Stimulated activated CD8-positive, alpha-beta memory T cell treated with anti-CD3 and anti-CD28 coated beads, Interleukin-7, amount 100 ng/mL, for 4 hours (primary cell): ENCODE data around the gene MROH7.

Experiments used
- DNase-seq, 2 donors: peaks; one replicate each; pipeline ENCODE4 v3.0.0-alpha.2; 2020; ENCODE audit warnings: low read depth in 2 of 2

MROH7 gene

DNA sequence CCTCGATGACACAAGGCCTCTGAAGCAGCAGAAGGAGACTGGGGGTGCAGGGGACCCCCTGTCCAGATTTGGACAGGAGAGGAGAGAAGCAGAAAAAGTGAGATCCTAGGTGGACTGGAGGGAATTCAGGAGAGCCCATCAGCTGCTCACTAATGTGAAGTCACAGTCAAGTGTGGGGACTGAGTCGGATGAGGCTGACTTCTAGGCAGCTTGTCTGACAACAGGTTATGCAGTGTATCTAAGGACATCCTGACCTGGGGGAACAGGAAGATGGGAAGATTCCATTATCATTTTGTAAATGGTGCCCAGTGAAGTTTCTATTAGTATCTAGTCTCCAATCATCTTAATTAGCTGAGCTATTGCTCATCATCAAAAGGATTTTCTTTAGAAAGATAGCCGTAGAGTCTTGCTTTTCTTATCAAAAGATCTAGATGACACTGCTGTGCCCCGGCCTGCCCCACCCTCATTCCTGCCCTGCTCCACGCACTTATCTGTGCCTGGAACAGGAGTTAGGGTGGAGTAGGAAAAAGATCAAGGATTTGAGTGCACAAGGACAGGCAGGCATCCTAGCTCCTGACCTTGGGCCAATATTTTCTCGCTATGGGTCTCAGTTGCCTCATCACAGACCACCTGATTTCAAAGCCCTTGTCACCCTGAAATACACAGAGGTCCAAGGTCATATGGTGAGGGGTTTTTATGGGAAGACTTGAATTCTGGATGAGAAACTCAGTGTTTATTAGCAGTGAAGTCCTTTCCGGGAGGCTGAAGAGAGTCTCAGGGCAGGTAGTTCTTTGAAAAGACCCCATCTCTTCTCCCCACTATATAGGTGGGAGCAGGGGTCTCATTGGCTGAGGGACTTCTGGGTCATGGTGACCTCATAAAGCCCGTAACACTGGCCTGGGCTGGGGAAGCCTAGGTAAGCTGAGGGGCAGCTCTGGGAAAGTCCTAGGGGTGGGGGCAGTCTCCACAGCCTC, at the start of gene MROH7:
TSS of gene MROH7 (plus strand) at position 924 of the 974 bp plus-strand sequence. CDS start 11,141 bp downstream, outside the sequence.
- DNase-seq = no peak

DNA sequence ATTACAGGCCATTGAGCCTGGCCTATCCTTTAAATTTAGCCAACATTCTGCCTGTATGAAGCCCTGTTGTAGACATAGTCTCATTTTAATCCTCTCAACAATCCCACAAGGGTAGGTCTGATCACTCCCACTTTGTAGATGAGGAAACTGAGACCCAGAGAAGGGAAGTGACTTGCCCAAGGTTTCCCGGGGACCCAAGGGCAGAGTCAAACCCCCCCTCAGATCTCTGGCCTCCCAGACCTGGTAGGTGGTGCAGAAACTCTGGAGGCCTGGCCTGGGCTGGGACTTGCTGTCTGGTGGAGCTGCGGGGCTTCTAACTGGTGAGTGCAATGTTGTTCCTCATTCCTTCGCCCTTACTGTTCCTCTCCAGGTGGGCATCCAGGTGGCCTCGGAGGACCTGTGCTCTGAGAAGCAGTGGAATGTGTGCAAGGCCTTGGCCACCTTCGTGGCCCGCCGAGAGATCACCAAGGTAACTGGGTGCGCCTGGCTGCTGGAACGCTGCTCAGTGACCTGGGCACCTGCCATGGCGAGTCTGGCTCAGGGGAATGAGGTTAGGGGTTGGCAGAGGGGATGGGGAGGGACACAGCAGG, 47.9 kb upstream of the MROH7 start:
- DNase-seq = no peak

DNA sequence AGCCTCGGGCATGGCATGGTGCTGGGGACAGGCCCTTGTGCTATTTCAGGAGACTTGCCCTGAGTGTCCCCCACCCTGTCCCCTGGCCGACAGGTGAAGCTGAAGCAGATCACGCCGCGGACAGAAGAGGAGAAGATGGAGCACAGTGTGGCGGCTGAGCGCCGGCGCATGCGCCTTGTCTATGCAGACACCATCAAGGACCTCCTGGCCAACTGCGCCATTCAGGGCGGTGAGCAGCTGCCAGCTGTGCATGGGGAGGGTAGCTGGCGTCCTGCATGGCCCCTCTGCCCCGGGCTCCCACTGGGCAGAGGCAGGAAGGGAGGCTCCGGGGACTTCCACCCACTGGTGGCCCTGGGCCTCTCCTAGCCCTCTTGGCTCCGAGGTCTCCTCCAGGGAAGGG, 47.1 kb upstream of the MROH7 start:
- DNase-seq = no peak

- DNase-seq = no peak
Measured at GRCh38 chr1:54595956-54596498, 45.6 kb upstream of the MROH7 start.

DNA sequence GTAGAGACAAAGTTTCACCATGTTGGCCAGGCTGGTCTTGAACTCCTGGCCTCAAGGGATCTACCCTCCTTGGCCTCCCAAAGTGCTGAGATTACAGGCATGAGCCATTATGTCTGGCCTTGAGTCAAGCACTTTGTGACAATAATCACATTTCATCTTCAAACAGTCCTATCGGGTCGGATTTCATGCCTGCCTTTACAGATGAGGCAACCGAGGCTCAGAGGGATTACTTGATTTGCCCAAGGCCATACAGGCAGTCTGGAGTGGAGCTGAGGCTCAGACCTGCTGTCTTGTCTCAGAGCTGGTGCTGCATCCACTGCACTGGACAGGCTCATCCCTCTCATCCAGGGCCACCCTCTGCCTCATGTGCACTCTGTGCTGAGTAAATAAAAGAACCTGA, 44.8 kb upstream of the MROH7 start:
- DNase-seq = no peak

DNA sequence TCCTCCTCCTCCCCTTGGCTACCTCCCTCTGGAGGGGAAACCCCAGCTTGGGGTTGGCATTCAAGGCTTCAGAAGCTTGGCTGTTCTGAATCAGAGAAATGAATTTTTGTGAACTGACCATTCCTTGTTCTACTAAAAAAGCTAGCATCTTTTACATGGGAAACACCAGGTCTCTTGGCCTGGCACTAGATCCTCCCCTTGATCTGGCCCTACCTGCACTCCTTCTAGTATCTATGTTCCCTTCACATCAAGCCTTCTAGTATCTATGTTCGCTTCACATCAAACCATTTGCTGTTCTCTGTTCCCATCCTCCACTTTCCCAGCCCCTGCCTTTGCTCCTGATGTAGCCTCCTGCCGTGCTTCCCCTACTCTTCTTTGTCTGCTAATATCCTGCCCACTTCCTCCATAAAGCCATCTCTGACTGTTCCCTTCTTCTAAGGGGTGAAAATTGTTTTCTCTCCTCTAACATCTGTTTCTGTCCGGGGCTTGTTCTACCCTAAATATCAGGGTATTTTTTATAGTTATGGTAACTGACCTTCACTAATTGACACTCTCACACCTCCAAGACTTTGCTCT, 44.0 kb upstream of the MROH7 start:
- DNase-seq = no peak

DNA sequence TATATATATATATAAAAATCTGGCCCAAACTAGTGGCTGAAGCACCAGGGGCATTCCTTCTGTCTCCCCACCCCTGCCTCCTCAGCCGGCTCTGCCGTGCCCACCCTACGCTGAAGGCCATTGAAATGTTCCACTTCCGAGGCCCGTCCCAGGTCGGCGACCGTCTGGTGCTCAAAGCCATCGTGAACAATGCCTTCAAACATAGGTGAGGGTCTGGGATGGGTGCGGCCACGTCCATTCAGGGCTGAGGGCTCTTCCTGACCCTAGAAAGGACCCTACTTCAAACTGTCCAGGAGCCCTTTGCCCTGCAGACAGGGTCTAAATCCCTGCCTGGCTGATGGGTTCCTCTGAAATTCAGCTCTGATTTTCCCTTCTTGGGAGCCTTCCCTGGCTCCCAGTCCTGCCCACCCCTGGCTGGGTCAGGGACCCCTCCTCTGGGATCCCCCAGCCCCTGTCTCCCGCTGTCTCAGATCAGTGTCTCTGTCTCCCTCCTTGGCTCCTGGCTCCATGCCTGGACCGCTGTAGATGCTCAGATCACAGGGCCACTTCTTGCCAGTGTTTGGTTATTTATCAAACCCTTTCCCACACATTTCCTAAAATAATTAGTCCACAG, 42.3 kb upstream of the MROH7 start:
- no peak for DNase-seq

DNA sequence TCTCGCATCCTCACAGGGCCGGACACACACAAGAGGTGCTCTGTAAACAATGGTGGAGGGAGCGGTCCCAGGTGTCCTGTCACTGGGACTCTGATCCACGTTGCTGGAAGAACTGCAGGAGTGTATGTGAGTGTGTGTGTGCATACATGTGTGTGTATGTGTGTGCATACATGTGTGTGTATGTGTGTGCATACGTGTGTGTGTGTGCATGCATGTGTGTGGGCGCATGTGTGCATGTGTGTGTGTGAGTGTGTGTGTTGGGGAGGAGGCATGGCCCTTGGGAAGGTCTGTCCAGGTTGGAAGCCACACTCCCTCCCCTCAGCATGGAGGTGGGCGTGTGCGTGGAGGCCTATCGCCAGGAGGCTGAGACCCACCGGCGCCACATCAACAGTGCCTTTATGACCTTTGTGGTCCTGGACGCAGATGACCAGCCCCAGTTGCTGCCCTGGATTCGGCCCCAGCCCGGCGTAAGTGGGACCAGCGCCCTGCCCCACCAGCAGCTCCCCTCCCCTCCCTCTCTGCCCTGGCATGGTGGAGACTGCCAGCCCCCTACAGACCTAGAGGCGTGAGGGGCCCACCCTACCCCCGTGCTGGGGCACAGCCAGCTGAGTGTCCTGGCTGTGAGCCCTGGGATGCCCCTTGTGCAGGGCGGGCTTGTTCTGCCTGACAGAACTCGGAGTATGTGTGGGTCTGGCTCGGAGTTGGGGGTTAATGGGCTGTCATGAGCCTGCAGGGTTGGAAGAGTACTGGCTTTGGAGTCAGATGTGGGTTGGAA, 40.5 kb upstream of the MROH7 start:
- DNase-seq = no peak

- DNase-seq = no peak
Measured at GRCh38 chr1:54601730-54602129, 39.9 kb upstream of the MROH7 start.

DNA sequence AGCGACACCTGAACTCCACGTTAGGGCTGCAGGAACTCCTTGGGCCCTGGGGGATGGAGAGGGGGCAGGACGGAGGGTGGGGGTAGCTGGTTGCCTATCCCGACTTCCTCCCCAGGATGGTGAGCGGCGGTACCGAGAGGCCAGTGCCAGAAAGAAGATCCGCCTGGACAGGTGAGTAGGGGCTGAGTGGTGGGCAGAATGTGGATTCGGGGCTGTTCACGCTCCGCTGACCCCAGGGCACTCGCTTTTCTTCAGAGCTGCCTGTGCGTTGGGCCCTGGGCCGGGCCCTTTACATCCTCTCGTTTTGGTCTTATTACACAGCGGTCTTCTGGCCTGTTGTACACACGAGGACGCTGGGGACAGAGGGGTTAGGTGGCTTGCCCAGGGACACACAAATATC, 39.0 kb upstream of the MROH7 start:
- no peak for DNase-seq

DNA sequence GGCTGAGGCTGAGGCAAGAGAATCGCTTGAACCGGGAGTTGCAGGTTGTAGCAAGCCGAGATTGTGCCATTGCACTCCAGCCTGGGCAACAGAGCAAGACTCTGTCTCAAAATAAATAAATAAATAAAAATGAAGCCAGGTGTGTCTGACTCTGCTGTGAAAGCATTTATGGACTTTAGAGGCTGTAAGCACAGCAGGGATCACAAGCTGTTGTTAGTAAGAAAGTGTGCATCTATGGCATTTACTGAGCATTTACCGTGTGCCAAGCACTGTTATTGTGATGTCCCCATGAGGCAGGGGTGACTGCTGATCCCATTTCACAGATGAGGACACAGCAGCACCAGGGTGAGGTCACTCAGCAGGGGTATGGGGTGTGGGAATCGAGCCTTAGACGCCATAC, 38.3 kb upstream of the MROH7 start:
- no peak for DNase-seq

DNA sequence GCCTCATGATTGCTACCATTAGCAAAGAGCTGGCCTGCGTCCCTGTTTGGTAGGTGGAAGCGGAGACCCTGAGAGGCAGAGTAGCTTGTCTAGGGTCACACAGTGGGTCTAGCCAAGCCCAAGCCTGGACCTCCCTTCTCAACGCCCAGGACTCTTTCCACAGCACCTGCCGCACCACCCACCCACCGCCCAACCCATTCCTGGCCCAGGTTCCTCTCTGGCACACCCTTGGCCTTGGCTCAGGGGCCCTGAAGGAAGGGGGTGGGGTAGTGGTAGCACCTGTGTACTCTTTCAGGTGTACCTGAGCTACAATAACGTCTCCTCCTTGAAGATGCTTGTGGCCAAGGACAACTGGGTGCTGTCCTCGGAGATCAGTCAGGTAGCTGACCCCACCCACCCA, 37.5 kb upstream of the MROH7 start:
- no peak for DNase-seq

GRCh38 chr1:54604572-54605370, 36.8 kb upstream of the MROH7 start:
- no peak for DNase-seq

GRCh38 chr1:54606096-54606989, 35.2 kb upstream of the MROH7 start:
- no peak for DNase-seq

- no peak for DNase-seq
Measured at GRCh38 chr1:54606990-54607325, 34.6 kb upstream of the MROH7 start.

- no peak for DNase-seq
Measured at GRCh38 chr1:54607821-54608565, 33.6 kb upstream of the MROH7 start.

GRCh38 chr1:54608566-54609230, 32.9 kb upstream of the MROH7 start:
- DNase-seq = no peak

DNA sequence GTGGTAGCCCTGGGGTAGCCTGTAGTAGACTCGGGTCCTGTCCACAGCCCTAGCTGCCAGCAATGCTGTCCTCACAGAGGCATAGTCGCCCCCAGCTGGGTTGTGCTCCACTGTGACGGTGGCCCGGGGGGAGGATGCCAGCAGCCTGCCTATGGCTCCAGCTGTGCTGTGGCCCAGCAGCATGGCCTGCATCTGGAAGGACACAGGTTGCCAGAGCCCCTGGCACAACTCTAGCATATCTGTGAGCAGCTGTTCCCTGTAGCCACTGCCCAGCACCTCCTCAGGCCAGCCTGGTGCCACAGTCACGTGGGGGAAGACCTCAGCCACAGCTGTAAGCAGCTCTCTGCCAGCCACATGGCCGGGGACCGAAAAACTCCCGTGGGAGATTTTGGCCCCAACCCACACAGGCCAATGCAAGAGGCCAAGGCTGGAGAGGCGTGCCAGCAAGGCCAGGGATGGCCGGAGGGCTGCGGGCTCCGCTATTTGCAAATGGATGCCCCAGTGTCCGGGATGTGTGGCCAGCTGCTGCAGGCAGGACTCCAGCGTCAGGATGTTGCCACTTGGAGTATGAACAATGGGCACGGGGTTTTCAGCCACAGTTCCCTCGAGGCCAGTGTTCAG, 32.2 kb upstream of the MROH7 start:
- DNase-seq = no peak
